Motor neuron (in vitro differentiated cells): Measurements from ENCODE around the gene NGFR. TPM values are rescaled to one million over a fixed set of nuclear protein-coding genes. Genes with fewer than 3 reads are reported as not detected.

Source experiments
- ATAC-seq, 8 experiments: fragments of 200-7000 bp; cut with Tn5 transposase; replicated peaks in 6 of 8; 2 replicates each; pipeline ENCODE4 v1.8.0; 2021; ENCODE audit warnings: mild to moderate bottlenecking in 8 of 8, moderate library complexity in 8 of 8
- H3K27ac ChIP-seq, 2 donors: fragments of 250-450 bp; sonication (Bioruptor Pico); 2 replicates each; pipeline ENCODE4 v1.9.0; 2021; ENCODE audit warnings: antibody characterized with exemption in 2 of 2, mild to moderate bottlenecking in 2 of 2, moderate library complexity in 1 of 2
- H3K4me1 ChIP-seq, 2 donors: fragments of 250-450 bp; sonication (Bioruptor Pico); replicated peaks in 1 of 2; 2 replicates each; pipeline ENCODE4 v1.6.1; 2021; ENCODE audit warnings: antibody characterized with exemption in 2 of 2, mild to moderate bottlenecking in 2 of 2, moderate library complexity in 1 of 2
- H3K4me3 ChIP-seq, 5 donors: fragments of 250-450 bp; sonication (Bioruptor Pico); 2 replicates each; pipeline ENCODE4 v1.9.0; 2021; ENCODE audit warnings: antibody characterized with exemption in 5 of 5, mild to moderate bottlenecking in 5 of 5, moderate library complexity in 4 of 5
- whole genome bisulfite sequencing, 10 experiments: fragments of 450-650 bp; shearing (Covaris generic); methylation state at CpG; one replicate each; pipeline ENCODE4 v1.0.0; 2022; 5-methylcytosine and 5-hydroxymethylcytosine counted together
- in situ Hi-C, 9 experiments: fragments of 400-800 bp; cut with MboI; loops; one replicate each; pipeline ENCODE4 v1.15.0; 2021; ENCODE audit warnings: low sequenced_read_pairs in 9 of 9, low pct_unique_long_range_greater_than_20kb in 2 of 9; ENCODE audit not compliant: unreplicated experiment in 9 of 9
- total RNA-seq, 8 experiments: library from RNA; unstranded; fragments of 300-600 nt; gene quantifications; 2 replicates each; pipeline versions ENCODE4 v1.2.3 to v1.2.4, GENCODE V29; 2022

NGFR gene
- total RNA-seq, 8 experiments from 2014 or later = 0.45 to 139 (median 83.6) TPM

- Histone ChIP-seq H3K4me3 (no peak overlapping the region), H3K4me1 (peaks cover 3% of the 10 kb centered on the region in 2 donors), H3K27ac (no peak overlapping the region)
- 20 to 100% (median 62%) methylated on average over 1 to 4 of the region's 19 CpGs; no CpG with 5 or more reads in 7 of the 10 experiments for WGBS, 10 experiments
- in situ Hi-C loops = loop anchor here (10.0 to 25.0 kb wide), 9 partner anchors 61 to 457 kb away; partner anchors contain the start of genes DLX3 (in 4 of the 9), PHB1 (in 4 of the 9), NGFR (in 1 of the 9) and TAC4 (in 1 of the 9)
- peak in 2 of 8 experiments; percentile 57 to 60 for ATAC-seq
Measured at GRCh38 chr17:49555495-49556222, 60.6 kb downstream of the NGFR start.

GRCh38 chr17:49556223-49556943 is 61.3 kb downstream of the NGFR start:
- 20 to 100% (median 33%) methylated on average over 1 to 3 of the region's 30 CpGs; no CpG with 5 or more reads in 7 of the 10 experiments for WGBS, 10 experiments
- Histone ChIP-seq H3K4me3 (no peak overlapping the region), H3K27ac (no peak overlapping the region), H3K4me1 (peaks cover 3% of the 10 kb centered on the region in 2 donors)
- in situ Hi-C loops = loop anchor here (10.0 to 25.0 kb wide), 9 partner anchors 62 to 456 kb away; partner anchors contain the start of genes DLX3 (in 4 of the 9), PHB1 (in 4 of the 9), NGFR (in 1 of the 9) and TAC4 (in 1 of the 9)
- peak; percentile 83 to 98 (median 93) for ATAC-seq

GRCh38 chr17:49557312-49558024 is 62.4 kb downstream of the NGFR start:
- peaks cover 3% of the 10 kb centered on the region in 2 donors for H3K4me1 ChIP-seq
- 0 to 59% (median 9%) methylated on average over 1 to 8 of the region's 9 CpGs; no CpG with 5 or more reads in 1 of the 10 experiments for whole genome bisulfite sequencing, 10 experiments
- in situ Hi-C loops = loop anchor here (10.0 to 25.0 kb wide), 9 partner anchors 63 to 455 kb away; partner anchors contain the start of genes DLX3 (in 4 of the 9), PHB1 (in 4 of the 9), NGFR (in 1 of the 9) and TAC4 (in 1 of the 9)
- H3K4me3 ChIP-seq = no peak overlapping the region
- no peak overlapping the region for H3K27ac ChIP-seq
- ATAC-seq = peak in 2 of 8 experiments; percentile 26 to 62

Other genes with a start within 250 kb of the NGFR start
- 10 to 100 TPM; 18.5 to 39.5 (median 30.9) TPM for gene ZNF652, start 133.0 kb upstream of the NGFR start, total RNA-seq
- gene PHB1, start 80.4 kb upstream of the NGFR start, total RNA-seq = 100 to 1,000 TPM in 4 of 8 experiments, 10 to 100 TPM in 4; 63.4 to 196 (median 97.5) TPM
- 1 to 10 TPM in 1 of 8 experiments, under 1 TPM in 7; 0.16 to 1.3 (median 0.39) TPM for gene NXPH3, start 80.6 kb downstream of the NGFR start, total RNA-seq
- 10 to 100 TPM; 39.4 to 61.7 (median 45.4) TPM for gene SPOP, start 182.8 kb downstream of the NGFR start, total RNA-seq
- gene SLC35B1, start 212.7 kb downstream of the NGFR start, total RNA-seq = 10 to 100 TPM; 35.7 to 66.0 (median 56.1) TPM